Right renal pelvis (tissue), 4 donors: Measurements from ENCODE around the gene LRRC38. TPM values are rescaled to one million over a fixed set of nuclear protein-coding genes. Genes with fewer than 3 reads are reported as not detected.
"Not testable (repeated sequence)": the region's sequence is repeated elsewhere in the genome, so short reads cannot be mapped to it uniquely, and the experiment has no call there.

ENCODE experiments used
- DNase-seq, 4 donors: peaks; one replicate each; pipeline ENCODE4 v3.0.0-alpha.2; 2013; ENCODE audit warnings: low read depth in 4 of 4, low spot score in 3 of 4, missing footprints in 1 of 4
- polyA plus RNA-seq, 4 donors: library from polyadenylated mRNA; unstranded; fragments of 120-200 nt; gene quantifications; one replicate each; pipeline ENCODE4 v1.2.1, GENCODE V29; 2013; ENCODE audit not compliant: insufficient read length in 4 of 4

LRRC38 gene
- polyA plus RNA-seq, 4 donors: 0.25 TPM; not detected in 3

- peak in 3 of 4 donors; percentile 16 to 33 (median 18) for DNase-seq
These were observed 44.5 kb downstream of the LRRC38 start for GRCh38 chr1:13469343-13469742.

GRCh38 chr1:13465515-13465914 is 48.3 kb downstream of the LRRC38 start:
- no peak for DNase-seq

GRCh38 chr1:13462682-13463081 is 51.1 kb downstream of the LRRC38 start:
- no peak for DNase-seq

GRCh38 chr1:13461977-13462376 is 51.8 kb downstream of the LRRC38 start:
- no peak for DNase-seq

- no peak for DNase-seq
These were observed 56.8 kb downstream of the LRRC38 start for GRCh38 chr1:13456904-13457532.

GRCh38 chr1:13451399-13451965 is 62.3 kb downstream of the LRRC38 start:
- DNase-seq: no peak

- DNase-seq: no peak
These were observed 63.6 kb downstream of the LRRC38 start for GRCh38 chr1:13450204-13450603.

GRCh38 chr1:13443335-13443979 is 70.3 kb downstream of the LRRC38 start:
- DNase-seq: no peak

- not testable (repeated sequence) for DNase-seq
These were observed 74.6 kb downstream of the LRRC38 start for GRCh38 chr1:13439104-13439783.

GRCh38 chr1:13435458-13435857 is 78.3 kb downstream of the LRRC38 start:
- DNase-seq: no peak

- not testable (repeated sequence) for DNase-seq
These were observed 80.0 kb downstream of the LRRC38 start for GRCh38 chr1:13433694-13434358.

GRCh38 chr1:13432251-13432650 is 81.6 kb downstream of the LRRC38 start:
- DNase-seq: no peak

- no peak for DNase-seq
These were observed 83.3 kb downstream of the LRRC38 start for GRCh38 chr1:13430495-13430894.

Other genes with a start within 250 kb of the LRRC38 start
- gene PRAMEF8, start 228.9 kb downstream of the LRRC38 start, polyA plus RNA-seq: not detected
- gene PRAMEF33, start 210.5 kb downstream of the LRRC38 start, polyA plus RNA-seq: not detected
- gene PRAMEF15, start 198.4 kb downstream of the LRRC38 start, polyA plus RNA-seq: not detected
- gene PRAMEF14, start 166.9 kb downstream of the LRRC38 start, polyA plus RNA-seq: not detected
- gene PRAMEF19, start 142.1 kb downstream of the LRRC38 start, polyA plus RNA-seq: not detected
- gene PRAMEF17, start 124.4 kb downstream of the LRRC38 start, polyA plus RNA-seq: not detected
- gene PRAMEF20, start 103.6 kb downstream of the LRRC38 start, polyA plus RNA-seq: not detected
- gene PDPN, start 69.8 kb upstream of the LRRC38 start, polyA plus RNA-seq: 10 to 100 TPM; 15.3 to 24.7 (median 18.6) TPM
- 10 to 100 TPM; 32.0 to 42.0 (median 40.6) TPM for gene PRDM2, start 186.2 kb upstream of the LRRC38 start, polyA plus RNA-seq